NCI-H2171 (cell line): ENCODE results near the gene HS6ST1.
A peak's percentile ranks its signal among the peaks of the same experiment; 100 is the strongest.

Source experiments
- DNase-seq: peaks from one replicate; lab custom pipeline; 2025; lab: John Stamatoyannopoulos, UW

The HS6ST1 gene

DNA sequence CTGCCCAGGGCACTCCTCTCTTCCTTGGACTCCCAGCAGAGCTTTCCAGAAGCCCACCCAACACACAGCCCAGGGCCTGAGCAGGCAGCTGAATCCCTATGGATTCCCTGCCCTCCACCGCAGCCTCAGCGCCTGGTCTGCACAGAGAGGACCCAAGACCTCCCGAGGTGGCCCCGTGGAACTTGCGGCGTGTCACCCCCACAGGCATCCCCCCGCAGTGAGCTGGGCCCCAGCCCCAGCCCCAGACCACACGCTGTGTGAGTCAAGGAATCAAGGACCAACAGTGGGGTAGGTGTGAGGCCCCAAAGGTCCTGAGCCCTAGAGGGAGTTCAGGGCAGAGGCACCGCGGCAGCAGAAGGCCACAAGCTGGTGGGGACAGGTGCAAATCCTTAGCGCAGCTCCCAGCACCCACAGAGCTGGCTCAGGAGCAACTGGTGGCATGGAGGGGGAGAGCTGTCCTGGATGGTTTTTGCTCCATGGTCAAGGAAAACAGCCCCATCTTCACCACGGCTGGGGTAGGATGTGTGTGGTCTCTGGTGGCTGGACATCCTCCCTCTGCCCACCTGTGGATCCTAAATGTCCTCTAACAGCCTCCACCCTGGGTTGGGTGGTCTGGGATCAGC lies 8.5 kb downstream of the HS6ST1 start:
- DNase-seq, result no peak

DNA sequence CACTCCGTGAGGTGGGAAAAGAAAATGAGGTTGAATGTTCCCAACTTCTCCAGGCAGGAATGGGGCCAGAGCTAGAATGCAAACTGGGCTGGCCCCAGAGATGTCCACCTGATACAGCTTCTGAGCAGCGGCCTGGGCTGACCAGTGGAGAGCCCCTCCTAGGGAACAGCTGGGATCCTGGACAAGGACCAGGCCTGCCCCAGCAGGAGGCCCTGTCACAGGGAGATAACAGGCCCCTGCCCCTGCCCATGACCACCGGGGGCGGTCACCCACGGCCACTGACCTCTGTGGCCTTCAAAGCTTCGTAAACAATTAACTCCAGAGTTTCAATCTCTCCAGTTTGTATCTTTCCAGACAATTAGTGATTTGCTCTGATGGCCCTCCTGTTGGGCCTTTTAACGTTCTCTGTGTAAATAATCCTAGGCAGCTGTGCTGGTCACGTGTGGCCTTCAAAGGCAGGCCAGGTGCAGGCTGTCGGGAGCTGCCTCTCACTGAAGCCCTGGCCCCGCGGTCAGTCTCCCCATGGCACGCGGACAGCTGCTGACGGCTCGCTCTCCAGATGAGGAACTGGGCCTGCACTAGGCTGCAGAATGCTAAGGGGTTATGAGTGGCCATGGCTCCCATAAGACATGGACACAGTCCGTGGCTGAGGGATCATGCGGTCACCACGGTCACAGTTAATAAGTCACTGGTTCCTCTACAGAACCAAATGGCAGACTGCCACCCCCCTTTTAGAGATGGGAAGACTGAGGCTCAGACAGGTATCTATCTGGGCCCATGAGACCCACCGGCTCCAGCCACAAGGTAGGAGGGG lies 9.2 kb downstream of the HS6ST1 start:
- DNase-seq, result no peak

DNA sequence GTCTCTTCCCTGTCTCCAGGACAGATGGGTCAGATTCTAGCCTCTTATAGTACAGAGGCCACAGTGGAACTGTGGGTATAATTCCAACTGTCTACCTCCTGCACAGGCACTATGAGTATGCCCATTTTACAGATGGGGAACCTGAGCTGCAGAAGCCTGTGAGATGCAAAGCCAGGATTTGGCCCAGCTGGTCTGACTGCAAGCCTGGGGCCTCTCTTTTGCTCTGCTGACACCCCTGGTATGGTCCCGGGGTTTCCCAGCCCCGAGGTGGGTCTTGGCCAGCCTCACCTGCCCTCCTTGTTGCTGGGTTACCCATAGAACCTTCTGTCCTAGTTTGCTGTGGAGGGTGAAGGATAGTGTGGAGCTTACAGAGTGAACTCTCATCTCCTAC lies 9.8 kb downstream of the HS6ST1 start:
- no peak for DNase-seq

DNA sequence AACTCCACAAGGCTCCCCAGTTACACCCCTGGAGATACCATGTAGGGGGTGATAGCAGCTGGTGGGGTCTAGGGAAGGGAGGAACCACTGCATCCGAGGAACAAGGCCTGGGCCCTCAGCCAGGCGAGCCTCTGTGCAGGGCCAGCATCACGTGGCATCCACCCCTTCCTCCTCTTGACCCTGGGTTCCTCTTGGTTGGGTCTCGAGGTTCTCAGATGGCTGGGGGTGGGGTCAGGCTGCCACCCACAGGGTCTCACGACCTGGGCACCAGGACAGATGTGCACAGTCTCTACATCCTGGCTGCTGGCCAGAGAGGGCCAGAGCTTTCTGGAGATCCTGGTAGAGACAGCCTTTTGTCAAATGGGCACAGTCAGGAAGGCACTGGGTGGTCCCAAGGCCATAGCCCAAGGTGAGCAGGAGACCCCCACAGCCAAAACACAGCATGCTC lies 10.4 kb downstream of the HS6ST1 start:
- DNase-seq, result no peak

DNA sequence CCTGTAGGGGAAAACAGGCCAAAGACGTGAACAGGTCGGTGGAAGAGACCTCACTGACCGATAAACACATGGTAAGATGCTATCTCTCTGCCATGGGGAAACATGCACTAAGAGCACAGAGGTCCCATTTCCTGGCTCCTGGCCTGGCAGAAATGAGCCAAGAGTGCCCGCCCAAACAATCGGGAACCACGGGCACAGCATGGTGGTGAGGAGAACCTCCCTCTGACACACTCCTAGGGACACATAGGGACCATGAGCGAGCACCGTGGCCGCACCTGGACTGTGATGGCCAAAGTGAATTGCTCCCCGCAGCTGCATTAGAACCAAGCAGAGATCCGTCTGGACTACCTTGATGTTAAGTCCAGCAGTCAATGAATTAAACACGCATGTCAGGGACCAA lies 11.1 kb downstream of the HS6ST1 start:
- DNase-seq, result no peak

DNA sequence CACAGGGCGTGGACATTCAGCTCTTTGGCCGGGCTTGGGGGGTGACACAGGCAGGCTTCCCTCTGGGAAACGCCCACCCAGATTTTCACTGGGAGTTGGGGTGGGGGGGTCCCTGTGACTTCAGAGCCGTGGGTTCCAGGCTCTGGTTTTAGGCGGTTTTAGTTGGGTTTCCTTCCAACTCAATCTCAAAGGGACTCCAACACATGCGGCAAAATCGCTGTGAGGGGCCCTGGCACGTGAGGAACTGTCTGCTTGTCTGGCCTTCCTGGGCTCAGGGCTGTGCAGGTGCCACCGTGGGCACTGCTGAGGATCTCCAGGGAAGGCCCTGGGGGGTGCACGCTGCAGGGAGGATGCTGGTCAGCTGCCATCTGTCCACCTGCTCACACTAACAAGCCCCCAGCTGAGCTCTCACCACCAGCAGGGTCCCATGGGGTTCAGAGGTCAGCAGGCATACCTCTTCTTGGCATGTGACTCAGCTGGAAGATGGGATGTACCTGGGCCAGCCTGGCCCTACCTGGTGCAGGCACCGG lies 11.7 kb downstream of the HS6ST1 start:
- no peak for DNase-seq

DNA sequence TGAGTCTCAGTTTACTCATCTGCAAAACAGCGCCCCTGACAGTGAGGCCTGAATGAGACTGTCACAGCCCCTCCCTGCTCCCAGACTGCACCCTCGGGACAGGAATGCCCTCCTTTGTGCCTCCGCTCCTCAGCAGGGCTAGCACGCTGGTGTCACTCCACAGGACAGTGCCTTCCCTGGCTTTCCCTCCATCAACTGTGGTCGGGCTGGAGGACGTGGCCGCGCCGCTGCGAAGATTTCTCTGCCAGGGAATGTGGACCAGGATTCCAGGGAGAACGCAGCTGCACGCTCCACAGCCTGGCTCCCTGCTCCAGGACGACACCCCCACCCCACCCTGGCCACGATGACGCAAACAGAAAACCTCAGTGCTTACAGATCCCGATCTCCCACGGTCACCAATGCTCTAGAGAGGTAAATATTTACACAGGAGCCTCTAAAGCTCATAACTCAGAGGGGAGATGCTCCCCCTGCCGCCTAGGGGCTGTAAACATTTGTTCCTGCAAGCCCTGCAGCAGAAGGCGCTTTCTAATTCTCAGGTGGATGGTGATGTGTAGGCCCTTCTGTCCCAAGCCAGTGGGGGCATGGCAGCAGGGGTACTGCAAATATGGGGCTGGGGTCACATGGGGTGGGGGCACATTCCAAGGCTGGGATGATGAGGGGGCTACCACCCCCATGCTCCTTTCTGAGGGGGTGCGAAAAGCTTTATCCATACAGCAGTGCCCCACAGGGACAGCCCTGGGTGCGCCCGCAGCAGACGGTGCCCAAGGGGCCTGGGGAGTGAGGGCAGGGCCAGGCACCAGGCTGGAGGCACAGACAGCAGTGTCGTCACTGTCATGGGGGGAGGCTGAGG lies 12.4 kb downstream of the HS6ST1 start:
- DNase-seq, result peak; percentile 73

DNA sequence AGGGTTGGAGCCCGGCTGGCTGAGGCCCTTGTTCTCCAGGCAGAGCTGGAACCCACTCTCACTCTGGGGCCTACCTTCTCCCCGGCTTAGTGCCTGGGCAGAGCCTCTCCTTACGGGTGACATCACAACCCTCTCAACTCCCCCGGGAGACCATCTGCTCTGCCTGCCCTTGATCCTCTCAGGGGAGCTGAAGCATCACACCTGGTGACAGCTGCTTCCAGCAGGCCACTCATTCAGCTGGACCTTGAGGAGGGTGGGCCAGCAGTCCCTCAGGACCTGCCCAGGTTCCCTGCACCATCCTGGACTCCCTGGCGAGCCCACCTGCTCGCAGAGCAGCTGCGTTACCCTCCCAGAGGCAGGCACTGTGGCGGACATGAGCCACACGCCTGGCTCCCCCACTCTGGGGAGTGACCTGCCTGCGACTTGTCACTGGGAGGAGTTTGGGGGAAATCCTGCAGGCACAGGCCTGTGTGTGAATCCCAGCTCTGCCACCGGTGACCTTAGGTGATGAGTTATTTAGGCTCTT lies 13.1 kb downstream of the HS6ST1 start:
- peak; percentile 92 for DNase-seq

DNA sequence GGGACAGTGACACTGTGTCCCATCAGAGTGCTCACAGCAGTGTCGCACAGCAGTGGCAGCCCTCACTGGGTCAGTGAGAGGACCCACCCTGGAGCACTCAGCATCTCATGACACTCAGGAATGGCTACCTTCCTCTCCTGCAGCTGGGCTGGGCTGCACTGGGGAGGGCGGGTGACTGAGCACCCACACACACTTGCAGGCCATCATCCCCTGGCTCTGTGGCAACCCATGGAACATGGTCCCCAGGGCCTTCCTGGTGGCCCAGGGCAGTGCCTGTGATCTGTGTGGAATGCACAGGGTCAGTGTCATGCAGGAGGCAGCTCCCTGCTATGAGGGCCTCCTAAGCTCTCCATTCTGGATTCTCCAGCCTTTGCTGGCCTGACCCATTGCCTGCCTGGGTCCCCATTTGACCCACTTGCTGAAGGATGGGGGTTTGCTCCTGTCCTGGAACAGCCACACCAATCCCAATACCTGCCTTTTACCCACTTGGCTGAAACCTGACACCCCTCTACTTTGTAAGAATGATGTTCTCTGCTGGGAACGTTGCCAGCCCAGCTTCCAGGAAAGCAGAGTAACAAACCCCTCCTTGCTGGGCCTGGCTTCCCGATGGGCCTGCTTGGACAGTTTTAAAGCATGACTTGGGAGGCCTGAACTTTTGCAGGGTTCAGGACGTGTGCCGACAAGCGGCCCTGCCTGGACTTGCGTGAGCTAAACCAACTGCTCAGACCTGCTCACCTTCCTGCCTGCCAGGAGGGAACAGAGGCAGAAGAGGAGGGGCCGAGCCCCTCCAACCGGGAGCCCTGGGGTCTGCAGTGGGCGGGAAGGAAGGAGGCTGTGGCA lies 13.7 kb downstream of the HS6ST1 start:
- DNase-seq, result peak; percentile 93

DNA sequence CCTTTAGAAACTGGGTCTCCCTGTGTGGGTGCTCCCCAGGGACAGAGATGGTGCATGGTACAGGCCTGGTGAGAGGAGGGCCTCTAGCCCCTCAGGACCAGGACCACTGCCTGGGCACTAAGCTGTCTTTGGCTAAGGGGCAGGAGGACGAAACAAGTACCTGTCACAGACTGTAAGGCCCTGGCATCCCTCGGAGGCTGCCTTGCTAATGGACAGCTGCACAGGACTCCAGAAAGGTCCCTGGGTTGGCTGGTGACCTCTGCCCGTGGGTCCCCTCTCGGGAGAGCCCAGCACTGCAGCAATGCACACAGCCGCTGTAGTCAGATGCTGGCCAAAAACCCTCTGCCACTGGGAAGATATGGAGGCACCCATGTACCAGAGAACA lies 14.3 kb downstream of the HS6ST1 start:
- DNase-seq, result no peak

DNA sequence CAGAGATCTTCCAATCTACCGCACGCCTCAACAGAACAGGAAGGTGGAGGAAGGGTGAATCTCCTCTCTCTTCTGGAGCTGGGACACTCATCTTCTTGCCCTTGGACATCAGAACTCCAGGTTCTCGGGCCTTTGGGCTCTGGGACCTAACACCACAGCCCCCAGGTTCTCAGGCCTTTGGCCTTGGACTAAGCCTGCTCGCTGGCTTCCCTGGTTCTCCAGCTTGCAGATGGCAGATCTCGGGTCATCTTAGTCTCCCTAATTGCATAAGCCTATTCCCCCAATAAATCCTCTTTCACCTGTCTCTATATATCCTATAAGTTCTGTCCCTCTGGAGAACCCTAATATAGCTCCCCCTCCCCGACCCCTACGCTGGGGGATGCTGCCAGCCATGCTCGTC lies 14.8 kb downstream of the HS6ST1 start:
- DNase-seq, result no peak

DNA sequence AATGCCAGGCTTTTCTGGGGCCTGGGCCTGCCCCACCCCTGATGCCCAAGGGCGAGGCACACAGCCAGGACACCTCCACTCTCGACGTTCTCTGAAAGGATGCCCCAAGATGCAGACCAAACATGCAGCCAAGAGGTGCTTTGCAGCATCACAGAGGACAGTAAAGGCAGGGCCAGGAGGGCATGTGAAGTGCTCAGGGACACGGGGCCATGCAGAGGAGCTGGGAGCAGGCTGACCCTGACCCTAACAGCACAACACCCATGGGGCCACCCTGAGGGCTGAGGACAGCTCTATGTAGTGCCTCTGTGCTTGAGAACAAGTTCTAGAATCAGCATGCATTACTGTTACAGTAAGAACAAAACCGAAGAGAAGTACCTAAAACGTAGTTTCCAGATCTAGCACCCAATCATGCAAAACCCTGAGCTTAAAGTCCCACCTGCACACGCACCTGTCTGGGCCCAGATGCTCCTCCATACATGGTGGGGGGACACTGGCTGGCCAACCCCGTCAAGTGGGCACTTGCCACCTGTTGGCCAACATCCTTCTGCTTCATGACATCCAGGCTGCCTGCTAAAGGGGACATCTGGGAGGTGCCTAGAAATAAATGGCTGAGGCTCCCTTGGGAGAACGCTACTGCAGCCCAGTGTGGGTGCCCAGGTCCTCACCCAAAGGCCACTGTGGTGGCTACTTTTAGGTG lies 15.4 kb downstream of the HS6ST1 start:
- no peak for DNase-seq

DNA sequence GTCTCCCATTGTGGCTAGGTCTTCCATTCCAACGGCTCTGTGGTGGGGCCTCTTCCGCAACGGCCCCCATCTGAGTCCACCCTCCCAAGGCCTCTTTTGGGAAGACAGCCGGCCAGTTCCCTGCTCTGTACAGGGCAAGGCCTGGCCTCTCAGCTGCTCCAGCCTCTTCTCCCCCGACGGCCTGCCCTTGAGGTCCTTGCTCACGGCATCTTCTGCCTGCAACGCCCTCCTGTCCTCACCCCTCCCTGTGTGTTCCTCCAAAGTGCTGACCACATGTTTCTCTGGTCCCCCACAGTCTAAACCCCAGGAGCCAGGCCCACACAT lies 16.0 kb downstream of the HS6ST1 start:
- DNase-seq, result no peak

DNA sequence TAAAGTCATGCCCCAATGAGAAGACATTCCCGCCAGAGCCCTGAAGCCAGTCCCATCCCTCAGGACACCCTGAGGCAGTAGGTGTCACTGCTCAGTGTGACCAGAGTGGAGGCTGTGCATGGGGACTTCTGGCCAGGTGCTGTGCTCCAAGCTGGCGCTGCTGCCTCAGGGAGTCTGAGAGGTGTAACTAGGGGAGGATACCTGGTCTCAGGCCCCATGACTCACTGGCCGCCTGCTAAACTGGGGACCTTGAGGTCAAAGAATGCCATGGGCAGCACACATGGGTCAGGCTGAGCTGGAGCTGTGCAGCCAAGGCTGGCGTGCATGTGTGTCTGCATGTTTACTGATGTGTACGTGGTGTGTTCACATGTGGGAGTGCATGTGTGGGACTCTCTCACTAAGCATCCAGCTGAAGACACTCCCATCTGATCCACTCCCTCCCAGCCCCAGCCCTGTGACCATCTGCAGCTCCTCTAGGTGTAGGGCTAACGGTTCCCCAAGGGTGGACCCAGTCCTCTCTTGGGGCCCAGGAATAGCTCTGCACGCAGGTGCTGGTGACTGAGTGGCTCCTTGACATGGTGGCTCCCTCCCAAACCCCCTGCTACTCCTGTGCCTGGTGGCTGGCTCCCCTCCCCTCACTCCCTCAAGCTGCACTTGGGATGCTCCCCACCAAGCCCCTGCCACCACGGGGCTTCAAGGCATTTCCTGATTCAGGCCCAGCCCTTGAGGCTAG lies 16.5 kb downstream of the HS6ST1 start:
- no peak for DNase-seq

DNA sequence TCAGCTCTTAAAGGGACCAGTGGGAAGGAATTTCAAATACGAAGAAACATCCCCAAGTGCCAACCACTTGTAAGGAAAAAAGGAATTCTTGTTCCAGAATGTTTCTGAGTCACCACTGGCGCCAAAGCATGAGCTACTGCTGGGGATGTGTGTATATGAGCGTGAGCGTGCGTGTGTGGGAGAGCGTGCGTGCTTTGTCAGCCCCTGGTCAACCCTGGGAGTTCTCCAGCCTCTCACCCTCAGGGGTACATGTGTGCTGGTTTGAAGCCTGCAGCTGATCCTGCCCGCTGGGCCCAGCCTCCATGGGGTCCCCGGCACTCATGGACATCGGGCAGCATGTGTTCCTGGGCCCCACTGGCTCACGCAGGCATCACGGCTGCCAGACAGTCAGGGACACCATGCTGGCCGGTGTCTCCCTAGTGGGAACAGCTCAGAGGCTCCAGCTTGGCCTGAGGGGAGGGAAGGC lies 17.1 kb downstream of the HS6ST1 start:
- DNase-seq, result no peak

DNA sequence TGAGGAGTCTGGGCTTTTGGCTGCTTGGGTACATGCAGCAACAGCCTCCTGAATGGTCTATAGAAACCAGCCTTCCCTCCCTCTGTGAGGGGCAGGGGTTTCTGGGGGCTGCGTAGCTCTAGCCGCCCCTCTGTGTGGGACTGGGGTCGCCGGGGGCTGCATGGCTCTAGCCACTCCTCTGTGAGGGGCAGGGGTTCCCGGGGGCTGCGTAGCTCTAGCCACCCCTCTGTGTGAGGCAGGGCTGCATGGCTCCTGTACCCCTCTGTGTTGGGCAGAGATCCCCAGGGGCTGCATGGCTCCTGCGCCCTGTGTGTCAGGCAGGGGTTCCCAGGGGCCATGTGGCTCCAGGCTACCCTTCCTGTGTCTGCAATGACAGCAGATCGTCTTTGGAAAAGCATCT lies 17.6 kb downstream of the HS6ST1 start:
- no peak for DNase-seq

DNA sequence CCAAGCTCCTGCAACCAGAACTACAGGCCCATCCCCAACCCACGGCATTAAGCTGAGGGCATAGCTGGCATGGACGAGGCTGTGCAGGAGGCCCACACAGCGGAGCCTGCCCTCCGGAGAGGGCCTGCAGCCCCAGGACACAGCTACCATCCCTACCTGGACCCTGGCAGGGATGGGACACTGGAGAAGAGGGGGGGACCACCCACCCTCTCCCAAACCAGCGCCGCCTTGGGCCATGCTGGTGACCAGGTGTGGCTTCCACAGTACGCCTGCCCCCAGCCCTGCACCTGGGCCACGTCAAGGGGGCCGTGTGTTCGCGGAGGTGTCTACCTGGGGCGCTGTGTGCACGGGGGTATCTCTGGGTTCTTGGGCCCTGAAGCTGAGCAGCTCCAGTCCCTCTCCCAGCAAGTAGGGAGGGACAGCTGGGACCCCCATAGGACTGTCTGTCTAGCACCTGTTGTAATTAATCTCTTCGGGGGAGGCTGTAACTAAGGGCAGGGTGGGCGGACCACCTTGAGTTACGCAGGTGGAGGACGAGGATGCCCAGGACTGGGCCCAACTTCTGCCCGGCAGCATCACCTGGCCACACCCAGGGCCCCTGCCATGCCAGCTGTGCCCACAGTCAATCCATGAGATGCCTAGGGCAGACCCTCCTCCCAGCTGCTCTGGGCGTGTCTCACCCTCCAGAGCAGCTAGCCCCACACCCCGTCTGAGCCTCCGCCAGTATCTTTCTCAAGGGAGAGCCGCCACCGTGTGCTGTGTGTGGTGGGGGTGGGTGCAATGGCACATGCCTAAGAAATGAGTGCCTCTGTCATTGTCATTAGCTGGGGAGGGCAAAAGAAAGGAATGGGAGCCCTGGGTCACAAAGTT lies 18.3 kb downstream of the HS6ST1 start:
- peak; percentile 75 for DNase-seq

DNA sequence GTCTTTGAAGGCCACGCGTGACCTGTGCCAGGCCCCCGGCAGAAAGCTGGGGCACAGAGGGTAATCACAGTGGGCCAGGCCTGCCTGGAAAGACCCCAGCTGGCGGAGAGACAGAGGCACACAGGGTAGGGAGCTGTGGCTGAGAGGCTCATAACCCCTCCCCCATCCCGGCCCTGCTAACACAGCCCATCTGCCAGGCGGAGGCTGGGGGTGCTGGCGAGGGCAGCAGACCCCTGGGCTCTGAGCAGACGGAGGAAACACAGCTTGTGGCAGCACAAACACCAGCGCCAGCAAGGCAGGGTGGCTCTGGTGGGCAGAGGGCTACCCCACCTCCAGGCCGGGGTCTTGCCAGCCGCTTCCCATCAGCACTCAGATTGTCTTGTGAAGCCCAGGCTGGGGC lies 19.0 kb downstream of the HS6ST1 start:
- peak; percentile 76 for DNase-seq

DNA sequence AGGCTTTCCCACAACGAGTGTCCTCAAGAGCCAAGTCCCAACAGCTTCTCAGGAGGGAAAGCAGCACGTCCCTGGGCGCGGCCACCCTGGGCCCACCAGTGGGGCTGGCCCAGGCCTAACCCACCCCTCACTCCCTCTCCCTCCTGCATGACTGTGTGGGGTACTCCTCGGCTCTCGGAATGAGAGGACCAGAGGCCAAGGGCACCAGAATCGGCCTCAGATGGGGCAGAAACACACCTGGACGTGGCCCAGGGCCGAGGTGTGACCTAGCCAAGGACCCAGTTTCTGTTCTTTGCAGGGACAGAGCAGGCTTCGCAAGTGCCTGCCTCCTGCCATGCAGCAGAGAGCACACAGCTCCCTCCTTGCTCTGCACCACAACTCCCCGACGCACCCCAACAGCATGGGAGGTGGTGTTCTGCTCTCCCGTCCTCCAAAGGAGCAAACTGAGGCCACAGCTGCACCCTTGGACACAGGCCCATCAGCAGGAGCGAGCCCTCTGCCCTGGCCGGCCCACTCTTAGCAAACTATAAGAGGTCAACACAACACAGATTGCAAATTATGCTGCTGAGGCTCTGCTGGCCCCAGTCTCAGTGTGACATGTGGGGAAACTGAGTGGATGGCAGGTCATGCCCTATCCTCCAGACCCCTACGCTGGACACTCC lies 19.7 kb downstream of the HS6ST1 start:
- DNase-seq, result no peak
